ENCODE measurements around the gene SEL1L3. TPM values are rescaled to one million over a fixed set of nuclear protein-coding genes. Genes with fewer than 3 reads are reported as not detected.

The SEL1L3 gene
- total and polyA plus RNA-seq, 9 of the 15 experiments (the other 6 are each of a cell fraction or from before 2014, with no cell fraction given), result 10.0 to 44.3 (median 21.6) TPM

DNA sequence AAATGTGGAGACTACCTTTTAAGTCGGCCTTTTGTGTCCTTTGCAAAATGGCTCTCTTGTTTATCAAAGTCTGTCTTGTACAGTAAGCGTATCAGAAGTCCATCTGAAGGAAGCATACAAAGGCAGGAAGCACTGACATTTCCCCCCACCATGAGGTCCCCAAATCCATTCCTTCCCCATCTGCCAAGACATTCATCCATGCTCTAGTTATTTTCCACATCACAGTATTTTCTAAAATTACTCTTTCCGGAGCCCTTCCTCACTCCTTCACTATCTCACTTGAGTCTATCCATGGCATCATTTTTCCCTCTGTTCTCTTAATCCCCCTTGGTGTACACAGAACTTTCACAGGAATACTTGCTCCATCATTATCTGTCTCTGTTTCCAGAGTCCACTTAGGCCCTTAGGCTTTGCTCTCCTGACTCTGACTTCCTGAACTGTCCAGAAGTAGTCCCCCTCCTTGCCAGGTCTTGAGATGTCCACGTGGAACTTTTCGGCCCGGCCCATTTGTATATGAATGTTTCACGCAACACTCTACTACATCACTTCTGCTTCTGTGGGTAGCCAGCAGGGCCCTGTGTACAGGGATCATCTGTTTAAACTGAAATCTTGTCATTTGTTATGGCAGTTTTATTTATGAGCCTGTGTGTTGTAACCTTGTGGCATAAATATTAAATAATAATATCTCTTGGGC lies 2.1 kb downstream of the SEL1L3 start (continued):
- TF ChIP-seq, protein P1, sequence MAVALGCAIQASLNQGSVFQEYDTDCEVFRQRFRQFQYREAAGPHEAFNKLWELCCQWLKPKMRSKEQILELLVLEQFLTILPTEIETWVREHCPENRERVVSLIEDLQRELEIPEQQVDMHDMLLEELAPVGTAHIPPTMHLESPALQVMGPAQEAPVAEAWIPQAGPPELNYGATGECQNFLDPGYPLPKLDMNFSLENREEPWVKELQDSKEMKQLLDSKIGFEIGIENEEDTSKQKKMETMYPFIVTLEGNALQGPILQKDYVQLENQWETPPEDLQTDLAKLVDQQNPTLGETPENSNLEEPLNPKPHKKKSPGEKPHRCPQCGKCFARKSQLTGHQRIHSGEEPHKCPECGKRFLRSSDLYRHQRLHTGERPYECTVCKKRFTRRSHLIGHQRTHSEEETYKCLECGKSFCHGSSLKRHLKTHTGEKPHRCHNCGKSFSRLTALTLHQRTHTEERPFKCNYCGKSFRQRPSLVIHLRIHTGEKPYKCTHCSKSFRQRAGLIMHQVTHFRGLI (CRISPR knock-in tag; IDR thresholded peaks at IDR 0.05), result 0 out of 2 replicates have a peak, but pooled peaks have one; percentile 4
- TF ChIP-seq, protein P2, sequence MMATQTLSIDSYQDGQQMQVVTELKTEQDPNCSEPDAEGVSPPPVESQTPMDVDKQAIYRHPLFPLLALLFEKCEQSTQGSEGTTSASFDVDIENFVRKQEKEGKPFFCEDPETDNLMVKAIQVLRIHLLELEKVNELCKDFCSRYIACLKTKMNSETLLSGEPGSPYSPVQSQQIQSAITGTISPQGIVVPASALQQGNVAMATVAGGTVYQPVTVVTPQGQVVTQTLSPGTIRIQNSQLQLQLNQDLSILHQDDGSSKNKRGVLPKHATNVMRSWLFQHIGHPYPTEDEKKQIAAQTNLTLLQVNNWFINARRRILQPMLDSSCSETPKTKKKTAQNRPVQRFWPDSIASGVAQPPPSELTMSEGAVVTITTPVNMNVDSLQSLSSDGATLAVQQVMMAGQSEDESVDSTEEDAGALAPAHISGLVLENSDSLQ (IDR thresholded peaks at IDR 0.05), result no peak
- TF ChIP-seq U2AF1 (optimal IDR thresholded peaks at IDR 0.05; ENCODE audit: low read depth, low read length), result no peak
- TF ChIP-seq, protein P3, sequence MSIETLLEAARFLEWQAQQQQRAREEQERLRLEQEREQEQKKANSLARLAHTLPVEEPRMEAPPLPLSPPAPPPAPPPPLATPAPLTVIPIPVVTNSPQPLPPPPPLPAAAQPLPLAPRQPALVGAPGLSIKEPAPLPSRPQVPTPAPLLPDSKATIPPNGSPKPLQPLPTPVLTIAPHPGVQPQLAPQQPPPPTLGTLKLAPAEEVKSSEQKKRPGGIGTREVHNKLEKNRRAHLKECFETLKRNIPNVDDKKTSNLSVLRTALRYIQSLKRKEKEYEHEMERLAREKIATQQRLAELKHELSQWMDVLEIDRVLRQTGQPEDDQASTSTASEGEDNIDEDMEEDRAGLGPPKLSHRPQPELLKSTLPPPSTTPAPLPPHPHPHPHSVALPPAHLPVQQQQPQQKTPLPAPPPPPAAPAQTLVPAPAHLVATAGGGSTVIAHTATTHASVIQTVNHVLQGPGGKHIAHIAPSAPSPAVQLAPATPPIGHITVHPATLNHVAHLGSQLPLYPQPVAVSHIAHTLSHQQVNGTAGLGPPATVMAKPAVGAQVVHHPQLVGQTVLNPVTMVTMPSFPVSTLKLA (conservative IDR thresholded peaks at IDR 0.05), result peak; percentile 67 to 77
- TF ChIP-seq SRSF7 (optimal IDR thresholded peaks at IDR 0.05; ENCODE audit: low read depth, low read length), result no peak
- TF ChIP-seq CTBP1 (IDR thresholded peaks at IDR 0.05; ENCODE audit: borderline replicate concordance), result 0 out of 2 replicates have a peak, but pooled peaks have one; percentile 29
- TF ChIP-seq GABPA (tag; conservative IDR thresholded peaks at IDR 0.05; ENCODE audit: low read depth), result no peak
- TF ChIP-seq, protein P4, sequence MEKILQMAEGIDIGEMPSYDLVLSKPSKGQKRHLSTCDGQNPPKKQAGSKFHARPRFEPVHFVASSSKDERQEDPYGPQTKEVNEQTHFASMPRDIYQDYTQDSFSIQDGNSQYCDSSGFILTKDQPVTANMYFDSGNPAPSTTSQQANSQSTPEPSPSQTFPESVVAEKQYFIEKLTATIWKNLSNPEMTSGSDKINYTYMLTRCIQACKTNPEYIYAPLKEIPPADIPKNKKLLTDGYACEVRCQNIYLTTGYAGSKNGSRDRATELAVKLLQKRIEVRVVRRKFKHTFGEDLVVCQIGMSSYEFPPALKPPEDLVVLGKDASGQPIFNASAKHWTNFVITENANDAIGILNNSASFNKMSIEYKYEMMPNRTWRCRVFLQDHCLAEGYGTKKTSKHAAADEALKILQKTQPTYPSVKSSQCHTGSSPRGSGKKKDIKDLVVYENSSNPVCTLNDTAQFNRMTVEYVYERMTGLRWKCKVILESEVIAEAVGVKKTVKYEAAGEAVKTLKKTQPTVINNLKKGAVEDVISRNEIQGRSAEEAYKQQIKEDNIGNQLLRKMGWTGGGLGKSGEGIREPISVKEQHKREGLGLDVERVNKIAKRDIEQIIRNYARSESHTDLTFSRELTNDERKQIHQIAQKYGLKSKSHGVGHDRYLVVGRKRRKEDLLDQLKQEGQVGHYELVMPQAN (IDR thresholded peaks at IDR 0.05; ENCODE audit: borderline replicate concordance), result peak; percentile 24; the same call in 1 of the 2 replicates
- no peak for TF ChIP-seq KAT7 (CRISPR knock-in tag; IDR thresholded peaks at IDR 0.05; ENCODE audit: borderline replicate concordance)
- TF ChIP-seq ZFP36 (IDR thresholded peaks at IDR 0.05; ENCODE audit: low read depth, low read length, partially characterized antibody), result no peak
- TF ChIP-seq, protein P5, sequence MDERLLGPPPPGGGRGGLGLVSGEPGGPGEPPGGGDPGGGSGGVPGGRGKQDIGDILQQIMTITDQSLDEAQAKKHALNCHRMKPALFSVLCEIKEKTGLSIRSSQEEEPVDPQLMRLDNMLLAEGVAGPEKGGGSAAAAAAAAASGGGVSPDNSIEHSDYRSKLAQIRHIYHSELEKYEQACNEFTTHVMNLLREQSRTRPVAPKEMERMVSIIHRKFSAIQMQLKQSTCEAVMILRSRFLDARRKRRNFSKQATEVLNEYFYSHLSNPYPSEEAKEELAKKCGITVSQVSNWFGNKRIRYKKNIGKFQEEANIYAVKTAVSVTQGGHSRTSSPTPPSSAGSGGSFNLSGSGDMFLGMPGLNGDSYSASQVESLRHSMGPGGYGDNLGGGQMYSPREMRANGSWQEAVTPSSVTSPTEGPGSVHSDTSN (CRISPR knock-in tag; IDR thresholded peaks at IDR 0.05; ENCODE audit: low read depth), result no peak
- TF ChIP-seq, protein P5 (tag; conservative IDR thresholded peaks at IDR 0.05; ENCODE audit: low read depth), result peak; percentile 69; the same call in 1 of the 2 replicates
- TF ChIP-seq, protein P6, sequence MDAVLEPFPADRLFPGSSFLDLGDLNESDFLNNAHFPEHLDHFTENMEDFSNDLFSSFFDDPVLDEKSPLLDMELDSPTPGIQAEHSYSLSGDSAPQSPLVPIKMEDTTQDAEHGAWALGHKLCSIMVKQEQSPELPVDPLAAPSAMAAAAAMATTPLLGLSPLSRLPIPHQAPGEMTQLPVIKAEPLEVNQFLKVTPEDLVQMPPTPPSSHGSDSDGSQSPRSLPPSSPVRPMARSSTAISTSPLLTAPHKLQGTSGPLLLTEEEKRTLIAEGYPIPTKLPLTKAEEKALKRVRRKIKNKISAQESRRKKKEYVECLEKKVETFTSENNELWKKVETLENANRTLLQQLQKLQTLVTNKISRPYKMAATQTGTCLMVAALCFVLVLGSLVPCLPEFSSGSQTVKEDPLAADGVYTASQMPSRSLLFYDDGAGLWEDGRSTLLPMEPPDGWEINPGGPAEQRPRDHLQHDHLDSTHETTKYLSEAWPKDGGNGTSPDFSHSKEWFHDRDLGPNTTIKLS (IDR thresholded peaks at IDR 0.05; ENCODE audit: borderline replicate concordance, low read depth), result peak; percentile 82
- TF ChIP-seq TOE1 (IDR thresholded peaks at IDR 0.05; ENCODE audit: borderline replicate concordance), result no peak
- no peak for TF ChIP-seq TOE1 (CRISPR knock-in tag; IDR thresholded peaks at IDR 0.05; ENCODE audit: borderline replicate concordance, low read depth)
